ENCODE data around the gene FILIP1. TPM values are rescaled to one million over a fixed set of nuclear protein-coding genes. Genes with fewer than 3 reads are reported as not detected.

FILIP1 gene
- polyA plus RNA-seq, 1 of the 3 experiments (the other 2 are of a cell fraction), result 0.03 TPM

- Histone ChIP-seq H3K27me3 (ENCODE audit: insufficient read depth) (no peaks in the 10 kb centered on the region), H3K4me1 (ENCODE audit: control insufficient read depth in 1 of 2, insufficient read depth in 2 of 2, low read depth in 1 of 2, low read length in 1 of 2) (no peaks in the 10 kb centered on the region), H3K79me2 (ENCODE audit: insufficient read depth) (no peaks in the 10 kb centered on the region), H3F3A (replicated peaks; ENCODE audit: insufficient read depth) (peaks cover 14% of the 10 kb centered on the region), H3K36me3 (replicated peaks in 1 of 2; ENCODE audit: control insufficient read depth in 1 of 2, insufficient read depth in 2 of 2, low read length in 1 of 2) (no peaks in the 10 kb centered on the region), H2AFZ (ENCODE audit: low read depth) (no peak overlapping the region), H3K4me3 (ENCODE audit: low read depth in 2 of 2, low read length in 1 of 2) (no peak overlapping the region), H3K9ac (no peak overlapping the region), H3K4me2 (no peak overlapping the region), H3K27ac (ENCODE audit: low read depth in 2 of 2, low read length in 1 of 2) (no peak overlapping the region), H4K20me1 (ENCODE audit: insufficient read depth) (no peaks in the 10 kb centered on the region), H3K9me3 (no peaks in the 10 kb centered on the region), H3K9me2 (no peaks in the 10 kb centered on the region)
- no peak for DNase-seq
- ChIA-PET CTCF (interaction anchor here (0.6 kb wide), 1 partner anchor 298 kb away, joined by 3 read pairs; no protein-coding TSS in a partner anchor), POLR2A (no interaction called here)
- TF ChIP-seq RXRA (IDR thresholded peaks at IDR 0.05; ENCODE audit: borderline replicate concordance, low read depth), result no peak
- no peak for TF ChIP-seq MEF2A (IDR thresholded peaks at IDR 0.05; ENCODE audit: borderline replicate concordance, low read depth)
- no peak for TF ChIP-seq SMC3 (IDR thresholded peaks at IDR 0.05; ENCODE audit: low read depth, low read length)
- no peak for TF ChIP-seq FOSL2 (IDR thresholded peaks at IDR 0.05; ENCODE audit: borderline replicate concordance, low read depth)
- TF ChIP-seq GABPA (IDR thresholded peaks at IDR 0.05; ENCODE audit: low read depth), result no peak
- TF ChIP-seq ELF1 (IDR thresholded peaks at IDR 0.05), result no peak
- TF ChIP-seq TEAD4 (IDR thresholded peaks at IDR 0.05; ENCODE audit: borderline replicate concordance, insufficient read depth), result no peak
- TF ChIP-seq RFX5 (IDR thresholded peaks at IDR 0.05; ENCODE audit: low read length), result no peak
- TF ChIP-seq TAF1 (IDR thresholded peaks at IDR 0.05; ENCODE audit: borderline replicate concordance, low read depth, low read length), result no peak
- no peak for TF ChIP-seq USF1 (IDR thresholded peaks at IDR 0.05; ENCODE audit: borderline replicate concordance, low read depth)
- no peak for TF ChIP-seq EZH2phosphoT487 (IDR thresholded peaks at IDR 0.05; ENCODE audit: borderline replicate concordance, low read depth)
- TF ChIP-seq REST (IDR thresholded peaks at IDR 0.05; ENCODE audit: low read depth, low read length), result no peak
- no peak for TF ChIP-seq NRF1 (IDR thresholded peaks at IDR 0.05; ENCODE audit: low read depth, low read length)
- no peak for TF ChIP-seq CTCF (IDR thresholded peaks at IDR 0.05)
- no peak for TF ChIP-seq EP300 (IDR thresholded peaks at IDR 0.05; ENCODE audit: borderline replicate concordance in 1 of 2, low read depth in 1 of 2, low read length in 1 of 2)
- TF ChIP-seq TCF12 (IDR thresholded peaks at IDR 0.05), result no peak
- no peak for TF ChIP-seq YY1 (IDR thresholded peaks at IDR 0.05; ENCODE audit: low read depth)
- no peak for TF ChIP-seq RCOR1 (IDR thresholded peaks at IDR 0.05; ENCODE audit: low read length)
- TF ChIP-seq GATA2 (CRISPR knock-in tag; IDR thresholded peaks at IDR 0.05), result no peak
Observed at GRCh38 chr6:75445738-75446137, 47.9 kb downstream of the FILIP1 start.
